Brain microvascular endothelial cell (primary cell): ENCODE results near the gene TMIGD3.

Experiments
- DNase-seq: peaks from one replicate; pipeline ENCODE4 v3.0.0-alpha.2; 2020
- H3K27ac ChIP-seq: fragments of 250-450 bp; sonication (Bioruptor Pico); 2 replicates; pipeline ENCODE4 v1.5.1; 2020; ENCODE audit warnings: mild to moderate bottlenecking, moderate library complexity
- H3K27me3 ChIP-seq: fragments of 250-450 bp; sonication (Bioruptor Pico); replicated peaks from 2 replicates; pipeline ENCODE4 v1.5.1; 2020; ENCODE audit warnings: mild to moderate bottlenecking
- H3K36me3 ChIP-seq: fragments of 250-450 bp; sonication (Bioruptor Pico); replicated peaks from 2 replicates; pipeline ENCODE4 v1.5.1; 2020; ENCODE audit warnings: mild to moderate bottlenecking
- H3K4me3 ChIP-seq: 2 replicates; pipeline ENCODE4 v1.5.1; 2011; ENCODE audit warnings: low read depth, mild to moderate bottlenecking, control low read depth, low read length, moderate library complexity
- in situ Hi-C: cut with HindIII; loops from 2 replicates; pipeline ENCODE4 v1.10.0; 2017; ENCODE audit warnings: low sequenced_read_pairs, low pct_ligation_motif_present
- TF ChIP-seq, protein P1 (sequence below): IDR thresholded peaks from 2 replicates; pipeline ENCODE4 v1.5.1; 2011; ENCODE audit warnings: low read depth, mild to moderate bottlenecking, moderate library complexity, low read length, control low read depth, inconsistent platforms; ENCODE audit errors: missing control alignments

The TMIGD3 gene

DNA sequence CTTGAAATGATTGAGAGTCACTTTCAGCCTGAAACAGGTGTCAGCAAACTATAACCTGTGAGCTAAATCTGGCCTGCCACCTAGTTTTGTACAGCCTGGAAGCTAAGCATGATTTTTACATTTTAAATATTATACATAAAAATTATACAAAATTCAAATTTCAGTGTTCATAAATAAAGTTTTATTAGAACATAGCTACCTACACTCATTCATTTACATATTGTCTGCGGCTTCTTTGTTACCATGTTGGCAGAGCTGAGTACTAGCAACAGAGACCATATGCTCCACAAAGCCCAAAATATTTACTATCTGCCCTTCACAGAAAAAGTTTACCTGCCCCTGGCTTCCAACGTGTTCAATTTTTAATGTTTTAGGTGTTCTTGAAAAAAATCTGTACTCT is 37.7 kb downstream of the TMIGD3 start:
- Histone ChIP-seq H3K4me3 (no peak overlapping the region), H3K36me3 (peaks cover 22% of the 10 kb centered on the region), H3K27ac (no peak overlapping the region), H3K27me3 (no peaks in the 10 kb centered on the region)
- DNase-seq, result no peak
- TF ChIP-seq, protein P1, sequence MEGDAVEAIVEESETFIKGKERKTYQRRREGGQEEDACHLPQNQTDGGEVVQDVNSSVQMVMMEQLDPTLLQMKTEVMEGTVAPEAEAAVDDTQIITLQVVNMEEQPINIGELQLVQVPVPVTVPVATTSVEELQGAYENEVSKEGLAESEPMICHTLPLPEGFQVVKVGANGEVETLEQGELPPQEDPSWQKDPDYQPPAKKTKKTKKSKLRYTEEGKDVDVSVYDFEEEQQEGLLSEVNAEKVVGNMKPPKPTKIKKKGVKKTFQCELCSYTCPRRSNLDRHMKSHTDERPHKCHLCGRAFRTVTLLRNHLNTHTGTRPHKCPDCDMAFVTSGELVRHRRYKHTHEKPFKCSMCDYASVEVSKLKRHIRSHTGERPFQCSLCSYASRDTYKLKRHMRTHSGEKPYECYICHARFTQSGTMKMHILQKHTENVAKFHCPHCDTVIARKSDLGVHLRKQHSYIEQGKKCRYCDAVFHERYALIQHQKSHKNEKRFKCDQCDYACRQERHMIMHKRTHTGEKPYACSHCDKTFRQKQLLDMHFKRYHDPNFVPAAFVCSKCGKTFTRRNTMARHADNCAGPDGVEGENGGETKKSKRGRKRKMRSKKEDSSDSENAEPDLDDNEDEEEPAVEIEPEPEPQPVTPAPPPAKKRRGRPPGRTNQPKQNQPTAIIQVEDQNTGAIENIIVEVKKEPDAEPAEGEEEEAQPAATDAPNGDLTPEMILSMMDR, result no peak
- in situ Hi-C loops, result no loop called here

DNA sequence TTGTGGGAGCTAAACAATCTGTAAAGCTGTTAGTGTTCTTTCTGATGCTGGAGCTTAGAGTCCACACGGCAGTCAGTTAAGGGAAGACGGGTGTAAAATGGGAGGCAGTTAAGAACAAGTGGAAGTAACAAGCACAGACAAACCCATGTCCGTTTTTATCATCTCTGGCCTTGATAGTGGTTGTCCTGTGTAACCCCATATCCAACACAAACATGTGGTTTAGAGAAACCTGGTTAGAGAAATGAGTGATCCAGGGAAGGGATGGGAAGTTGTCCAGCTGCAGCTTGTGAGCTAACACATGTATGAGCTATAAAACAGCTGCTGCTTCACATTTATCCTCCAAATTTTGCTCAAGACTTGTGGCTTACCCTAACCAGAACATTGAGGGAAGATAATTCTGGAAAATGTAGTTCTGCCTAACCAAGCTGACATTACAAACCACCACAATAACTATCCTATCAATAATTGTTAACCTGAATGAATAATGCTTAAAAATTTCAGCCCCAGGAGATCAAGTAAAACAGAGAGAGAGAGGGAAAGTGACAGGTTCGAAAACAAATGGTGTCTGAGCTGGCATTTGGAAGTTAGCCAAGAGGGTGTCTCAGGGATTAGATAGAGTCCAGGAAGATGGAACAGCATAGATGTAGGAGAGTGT is 40.3 kb downstream of the TMIGD3 start:
- Histone ChIP-seq H3K4me3 (no peak overlapping the region), H3K27me3 (no peaks in the 10 kb centered on the region), H3K27ac (no peak overlapping the region), H3K36me3 (peaks cover 39% of the 10 kb centered on the region)
- TF ChIP-seq, protein P1, result no peak
- no peak for DNase-seq
- in situ Hi-C loops, result no loop called here

GRCh38 chr1:111462370-111463028 is 40.9 kb downstream of the TMIGD3 start:
- Histone ChIP-seq H3K27ac (no peak overlapping the region), H3K27me3 (no peaks in the 10 kb centered on the region), H3K4me3 (no peak overlapping the region), H3K36me3 (peaks cover 44% of the 10 kb centered on the region)
- TF ChIP-seq, protein P1, result no peak
- in situ Hi-C loops, result no loop called here
- no peak for DNase-seq

GRCh38 chr1:111461765-111462164 is 41.7 kb downstream of the TMIGD3 start:
- H3K27ac ChIP-seq, result no peak overlapping the region
- TF ChIP-seq, protein P1, result no peak
- H3K4me3 ChIP-seq, result no peak overlapping the region
- peaks cover 51% of the 10 kb centered on the region for H3K36me3 ChIP-seq
- no peaks in the 10 kb centered on the region for H3K27me3 ChIP-seq
- DNase-seq, result no peak
- in situ Hi-C loops, result no loop called here

DNA sequence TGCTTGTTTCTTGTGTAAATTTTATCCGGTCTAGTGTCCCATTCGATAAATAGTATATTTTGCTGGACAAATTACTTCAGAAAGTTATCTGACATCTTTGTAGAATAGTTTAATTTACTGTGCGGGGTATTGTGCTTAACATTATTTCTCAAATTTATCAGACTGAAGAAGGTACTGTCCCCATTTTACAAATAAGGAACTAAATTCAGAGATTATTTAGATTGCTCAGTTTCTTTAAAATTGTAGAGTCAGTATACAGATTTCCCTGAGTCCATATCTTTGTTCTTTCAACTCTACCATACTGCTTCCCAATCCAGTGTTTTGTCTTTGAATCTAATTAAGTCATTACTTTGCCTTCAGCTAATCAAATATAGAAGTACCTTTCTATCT is 47.8 kb downstream of the TMIGD3 start:
- Histone ChIP-seq H3K27me3 (no peaks in the 10 kb centered on the region), H3K4me3 (no peak overlapping the region), H3K36me3 (peaks cover 49% of the 10 kb centered on the region), H3K27ac (no peak overlapping the region)
- in situ Hi-C loops, result no loop called here
- DNase-seq, result no peak
- TF ChIP-seq, protein P1, result no peak
